ENCODE data around the gene ITFG1. TPM values are rescaled to one million over a fixed set of nuclear protein-coding genes. Genes with fewer than 3 reads are reported as not detected.
"Not testable (repeated sequence)": the region's sequence is repeated elsewhere in the genome, so short reads cannot be mapped to it uniquely, and the experiment has no call there.

Gene ITFG1
- total RNA-seq, 4 donors from 2014 or later: 36.3 to 67.6 (median 56.1) TPM

DNA sequence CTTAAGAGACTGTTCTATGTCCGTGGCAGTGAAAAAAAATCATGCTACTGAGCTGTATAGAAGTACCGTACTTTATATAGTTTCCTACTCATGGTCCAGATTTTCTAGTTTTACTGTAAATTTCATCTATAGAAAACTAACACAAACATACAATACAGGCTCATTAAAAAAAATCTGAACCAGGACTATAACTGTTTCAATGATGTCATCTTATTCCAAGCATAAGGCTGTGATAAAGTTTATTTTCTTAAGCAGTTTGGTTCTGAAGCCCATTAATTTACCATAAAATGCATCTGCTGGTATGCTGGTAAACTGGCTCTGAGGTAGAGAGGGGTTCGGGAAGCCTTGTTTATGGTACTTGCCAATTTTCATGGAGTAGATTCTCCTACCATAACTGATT, 300.4 kb downstream of the ITFG1 start:
- TF ChIP-seq POLR2A (IDR thresholded peaks at IDR 0.05): no peak
- no peak for TF ChIP-seq CTCF (IDR thresholded peaks at IDR 0.05)
- H3K4me3 ChIP-seq: no peak overlapping the region
- no peaks in the 10 kb centered on the region for H3K9me3 ChIP-seq
- H3K36me3 ChIP-seq: peaks cover 0 to 26% (median 0%) of the 10 kb centered on the region in 3 donors
- H3K4me1 ChIP-seq: no peaks in the 10 kb centered on the region
- no peak for DNase-seq
- H3K27ac ChIP-seq: no peak overlapping the region
- H3K27me3 ChIP-seq: no peaks in the 10 kb centered on the region

DNA sequence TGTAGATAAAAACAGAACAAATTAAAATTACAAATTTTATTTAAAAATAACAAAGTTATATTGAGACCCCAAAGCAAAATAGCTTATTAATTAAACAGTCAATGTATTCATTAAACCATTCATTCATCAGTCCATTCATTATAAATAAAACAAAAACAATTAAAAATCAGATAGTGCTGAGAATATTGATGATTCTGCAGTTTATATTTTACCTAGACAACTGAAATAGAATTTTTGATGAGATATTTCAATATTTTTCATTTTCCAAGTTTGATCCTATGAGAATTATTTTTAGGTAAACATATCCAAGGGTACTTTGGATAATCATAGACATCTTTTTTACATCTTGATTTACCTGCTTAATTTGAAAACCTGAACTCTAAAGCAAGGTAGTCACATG, 301.9 kb downstream of the ITFG1 start:
- no peak overlapping the region for H3K4me3 ChIP-seq
- no peaks in the 10 kb centered on the region for H3K4me1 ChIP-seq
- peaks cover 0 to 26% (median 0%) of the 10 kb centered on the region in 3 donors for H3K36me3 ChIP-seq
- TF ChIP-seq CTCF (IDR thresholded peaks at IDR 0.05) (no peak), POLR2A (IDR thresholded peaks at IDR 0.05) (no peak)
- H3K27ac ChIP-seq: no peak overlapping the region
- DNase-seq: no peak
- no peaks in the 10 kb centered on the region for H3K27me3 ChIP-seq
- H3K9me3 ChIP-seq: no peaks in the 10 kb centered on the region

DNA sequence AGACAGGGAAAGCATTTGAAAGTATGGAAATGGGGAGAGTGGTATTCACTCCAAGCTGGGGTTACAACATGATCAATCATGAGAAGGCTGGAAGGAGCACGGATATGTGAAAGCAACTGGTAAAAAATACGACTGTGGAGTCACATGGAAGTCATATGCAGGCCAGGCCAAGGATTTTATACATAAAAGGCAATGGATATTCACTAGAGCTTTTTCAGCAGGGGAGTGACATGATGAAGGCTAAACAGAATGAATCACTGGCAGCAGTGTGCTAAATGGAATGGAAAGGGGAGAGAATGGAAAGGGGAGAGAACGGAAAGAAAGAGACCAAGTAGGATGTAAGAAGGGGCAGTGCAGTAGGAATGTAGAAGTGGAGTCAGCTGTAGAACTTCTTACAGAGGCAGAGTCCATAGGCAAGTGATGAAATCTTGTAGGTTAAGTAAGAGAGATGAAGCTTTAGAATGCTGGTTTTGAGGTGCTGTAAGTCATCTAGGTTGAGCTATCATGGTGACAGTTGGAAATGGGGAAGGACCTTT, 304.1 kb downstream of the ITFG1 start:
- H3K4me1 ChIP-seq: no peaks in the 10 kb centered on the region
- no peak overlapping the region for H3K27ac ChIP-seq
- no peaks in the 10 kb centered on the region for H3K9me3 ChIP-seq
- no peak for TF ChIP-seq CTCF (IDR thresholded peaks at IDR 0.05)
- no peak for TF ChIP-seq POLR2A (IDR thresholded peaks at IDR 0.05)
- peaks cover 0 to 47% (median 0%) of the 10 kb centered on the region in 3 donors for H3K36me3 ChIP-seq
- no peak overlapping the region for H3K4me3 ChIP-seq
- no peaks in the 10 kb centered on the region for H3K27me3 ChIP-seq
- DNase-seq: no peak

DNA sequence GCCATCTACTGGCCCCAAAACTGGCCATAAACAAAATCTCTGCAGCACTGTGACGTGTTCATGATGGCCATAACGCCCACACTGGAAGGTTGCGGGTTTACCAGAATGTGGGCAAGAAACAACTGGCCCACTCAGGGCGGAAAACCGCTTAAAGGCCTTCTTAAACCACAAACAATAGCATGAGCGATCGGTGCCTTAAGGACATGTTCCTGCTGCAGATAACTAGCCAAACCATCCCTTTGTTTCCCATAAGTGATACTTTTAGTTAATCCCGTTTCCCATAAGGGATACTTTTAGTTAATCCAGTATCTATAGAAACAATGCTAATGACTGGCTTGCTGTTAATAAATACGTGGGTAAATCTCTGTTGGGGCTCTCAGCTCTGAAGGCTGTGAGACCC, 308.4 kb downstream of the ITFG1 start:
- not testable (repeated sequence) for H3K9me3 ChIP-seq, H3K4me3 ChIP-seq, H3K27ac ChIP-seq, H3K4me1 ChIP-seq, DNase-seq, H3K27me3 ChIP-seq
- peaks cover 0 to 31% (median 0%) of the 10 kb centered on the region in 3 donors for H3K36me3 ChIP-seq

GRCh38 chr16:47150067-47150466, 310.8 kb downstream of the ITFG1 start:
- TF ChIP-seq POLR2A (IDR thresholded peaks at IDR 0.05) (no peak), CTCF (IDR thresholded peaks at IDR 0.05) (no peak)
- Histone ChIP-seq H3K27ac (no peak overlapping the region), H3K9me3 (no peaks in the 10 kb centered on the region), H3K4me3 (no peak overlapping the region), H3K36me3 (peaks cover 0 to 22% (median 0%) of the 10 kb centered on the region in 3 donors), H3K4me1 (no peaks in the 10 kb centered on the region), H3K27me3 (no peaks in the 10 kb centered on the region)
- no peak for DNase-seq

DNA sequence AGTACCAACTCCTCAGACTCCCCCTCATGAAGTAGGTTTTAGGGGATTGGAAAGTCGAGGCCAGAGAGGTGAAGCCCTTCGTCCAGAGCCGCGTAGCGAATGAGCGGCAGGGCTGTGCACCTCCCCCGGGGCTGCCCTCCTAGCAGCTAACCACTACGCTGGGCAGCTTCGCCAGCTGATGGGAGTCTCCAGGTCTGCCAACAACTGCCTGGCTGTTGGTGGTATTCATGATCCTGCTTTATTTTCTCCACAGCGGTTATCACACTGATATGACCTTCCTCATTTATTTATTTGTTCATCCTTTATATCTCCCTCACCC, 316.3 kb downstream of the ITFG1 start:
- H3K27ac ChIP-seq: peak overlapping the region in 1 of 4 donors; percentile 82
- H3K27me3 ChIP-seq: no peaks in the 10 kb centered on the region

More for the DNA sequence above, 316.3 kb downstream of the ITFG1 start:
- Histone ChIP-seq H3K9me3 (no peaks in the 10 kb centered on the region), H3K4me3 (peak overlapping the region; percentile 55 to 75 (median 66)), H3K36me3 (no peaks in the 10 kb centered on the region), H3K4me1 (peaks cover 0 to 14% (median 3%) of the 10 kb centered on the region in 4 donors)
- no peak for DNase-seq
- TF ChIP-seq POLR2A (IDR thresholded peaks at IDR 0.05) (no peak), CTCF (IDR thresholded peaks at IDR 0.05) (no peak)
